HepG2 (cell line): ENCODE data around the gene KIF23. TPM values are rescaled to one million over a fixed set of nuclear protein-coding genes. Genes with fewer than 3 reads are reported as not detected.

ENCODE experiments used
- ADNP ChIP-seq: sonication (generic); formaldehyde crosslinking; IDR thresholded peaks from 2 replicates; pipeline ENCODE4 v1.4.0; 2020; ENCODE audit warnings: missing genetic modification reagents
- ATM ChIP-seq: fragments of 450-650 bp; IDR thresholded peaks from 2 replicates; pipeline ENCODE4 v1.7.1; 2017; ENCODE audit warnings: mild to moderate bottlenecking, borderline replicate concordance
- HOXA5 ChIP-seq: sonication (generic); formaldehyde crosslinking; IDR thresholded peaks from 2 replicates; pipeline ENCODE4 v1.4.0; 2020; ENCODE audit warnings: missing genetic modification reagents
- KDM2A ChIP-seq: sonication (generic); formaldehyde crosslinking; IDR thresholded peaks from 2 replicates; pipeline ENCODE4 v1.4.0; 2020; ENCODE audit warnings: low read depth, missing genetic modification reagents, borderline replicate concordance
- NFIC ChIP-seq: IDR thresholded peaks from 2 replicates; pipeline ENCODE4 v1.6.1; 2012; ENCODE audit warnings: mild to moderate bottlenecking, low read length, inconsistent platforms
- SP1 ChIP-seq, 2 experiments: fragments of 450-650 bp in 1 of 2; sonication (generic) in 1 of 2; formaldehyde crosslinking in 1 of 2; IDR thresholded peaks; 2 replicates each; pipeline versions ENCODE4 v1.4.0 to v1.6.1; 2016 to 2020; ENCODE audit warnings: missing genetic modification reagents in 1 of 2
- TBX3 ChIP-seq: fragments of 450-650 bp; IDR thresholded peaks from 2 replicates; pipeline ENCODE4 v1.6.1; 2017; ENCODE audit warnings: antibody characterized with exemption, mild to moderate bottlenecking, inconsistent platforms, borderline replicate concordance
- TMF1 ChIP-seq: sonication (generic); formaldehyde crosslinking; IDR thresholded peaks from 2 replicates; pipeline ENCODE4 v1.8.1; 2022; ENCODE audit warnings: low read depth, missing genetic modification reagents
- ZSCAN9 ChIP-seq: IDR thresholded peaks from 2 replicates; pipeline ENCODE4 v1.6.1; 2016; ENCODE audit warnings: borderline replicate concordance
- polyA plus RNA-seq, 8 experiments: library from polyadenylated mRNA; depleted of rRNA in 3 of 8; stranded (reverse) in 7 of 8; unstranded in 1 of 8; fragments of >200 nt; fragmentation: Illumina TruSeq in 4 of 8; extraction: Trizol in 4 of 8; gene quantifications; 2 replicates each; pipeline versions ENCODE4 v1.2.1 to v1.2.3, GENCODE V29; 2011 to 2016; ENCODE audit warnings: low read depth in 4 of 8, missing spikeins in 1 of 8, mixed read lengths in 1 of 8; ENCODE audit not compliant: insufficient read depth in 1 of 8
- total RNA-seq, 5 experiments: library from RNA; depleted of rRNA; stranded (reverse); fragments of >200 nt; fragmentation: Illumina TruSeq; extraction: Trizol; gene quantifications; 2 replicates each; pipeline ENCODE4 v1.2.3, GENCODE V29; 2016; ENCODE audit warnings: low read depth in 1 of 5
- TF ChIP-seq, protein P1 (sequence below): sonication (generic); formaldehyde crosslinking; IDR thresholded peaks from 2 replicates; pipeline ENCODE4 v1.5.0; 2020; ENCODE audit warnings: mild to moderate bottlenecking, missing genetic modification reagents, borderline replicate concordance
- TF ChIP-seq, protein P2 (sequence below): sonication (generic); formaldehyde crosslinking; IDR thresholded peaks from 2 replicates; pipeline ENCODE4 v1.4.0; 2020; ENCODE audit warnings: mild to moderate bottlenecking, missing genetic modification reagents, borderline replicate concordance
- TF ChIP-seq, protein P3 (sequence below): IDR thresholded peaks from 2 replicates; pipeline ENCODE4 v1.6.1; 2016; ENCODE audit warnings: low read depth, borderline replicate concordance
- TF ChIP-seq, protein P4 (sequence below): sonication (generic); formaldehyde crosslinking; IDR thresholded peaks from 2 replicates; pipeline ENCODE4 v1.4.0; 2020; ENCODE audit warnings: mild to moderate bottlenecking, low read depth, missing genetic modification reagents
- TF ChIP-seq, protein P5 (sequence below): sonication (generic); formaldehyde crosslinking; IDR thresholded peaks from 2 replicates; pipeline ENCODE4 v1.5.1; 2020; ENCODE audit warnings: mild to moderate bottlenecking, moderate library complexity, missing genetic modification reagents

KIF23 gene
- total and polyA plus RNA-seq, 2 of the 13 experiments (the other 11 are each of a cell fraction or from before 2014, with no cell fraction given), result 11.3 to 38.1 TPM

DNA sequence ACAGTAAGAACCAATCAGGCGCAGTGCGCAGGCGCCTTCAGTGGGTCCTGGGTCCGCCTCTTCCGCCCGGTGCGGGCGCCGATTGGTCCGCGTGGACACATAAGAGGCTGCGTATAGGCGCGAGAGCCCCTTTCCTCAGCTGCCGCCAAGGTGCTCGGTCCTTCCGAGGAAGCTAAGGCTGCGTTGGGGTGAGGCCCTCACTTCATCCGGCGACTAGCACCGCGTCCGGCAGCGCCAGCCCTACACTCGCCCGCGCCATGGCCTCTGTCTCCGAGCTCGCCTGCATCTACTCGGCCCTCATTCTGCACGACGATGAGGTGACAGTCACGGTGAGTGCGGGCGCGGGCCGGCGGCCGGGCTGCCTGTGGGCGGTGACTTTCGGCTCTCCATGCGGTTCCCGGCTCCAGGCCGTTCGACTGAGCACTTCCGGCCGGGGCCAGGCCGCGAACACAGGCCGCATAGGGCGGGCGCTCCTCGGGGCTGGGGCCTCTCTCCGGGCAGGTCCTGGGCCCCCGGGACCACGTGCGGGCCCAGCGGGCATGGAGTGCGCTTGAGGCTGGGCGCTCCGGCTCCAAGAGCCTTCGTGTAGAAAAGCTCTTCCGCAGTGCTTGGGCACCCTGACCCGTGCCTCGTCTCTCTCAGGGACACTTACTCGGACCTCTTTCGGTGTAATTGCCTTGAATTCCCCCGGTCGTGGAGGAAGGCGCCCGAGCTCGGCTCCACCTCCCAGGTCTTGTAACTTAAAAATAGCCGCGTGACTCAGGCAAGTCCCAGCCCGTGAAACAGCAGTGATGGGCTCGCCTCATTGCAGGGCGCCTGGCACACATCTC, 38.8 kb downstream of the KIF23 start, which contains the start of gene RPLP1 (continued):
- TF ChIP-seq, protein P1, sequence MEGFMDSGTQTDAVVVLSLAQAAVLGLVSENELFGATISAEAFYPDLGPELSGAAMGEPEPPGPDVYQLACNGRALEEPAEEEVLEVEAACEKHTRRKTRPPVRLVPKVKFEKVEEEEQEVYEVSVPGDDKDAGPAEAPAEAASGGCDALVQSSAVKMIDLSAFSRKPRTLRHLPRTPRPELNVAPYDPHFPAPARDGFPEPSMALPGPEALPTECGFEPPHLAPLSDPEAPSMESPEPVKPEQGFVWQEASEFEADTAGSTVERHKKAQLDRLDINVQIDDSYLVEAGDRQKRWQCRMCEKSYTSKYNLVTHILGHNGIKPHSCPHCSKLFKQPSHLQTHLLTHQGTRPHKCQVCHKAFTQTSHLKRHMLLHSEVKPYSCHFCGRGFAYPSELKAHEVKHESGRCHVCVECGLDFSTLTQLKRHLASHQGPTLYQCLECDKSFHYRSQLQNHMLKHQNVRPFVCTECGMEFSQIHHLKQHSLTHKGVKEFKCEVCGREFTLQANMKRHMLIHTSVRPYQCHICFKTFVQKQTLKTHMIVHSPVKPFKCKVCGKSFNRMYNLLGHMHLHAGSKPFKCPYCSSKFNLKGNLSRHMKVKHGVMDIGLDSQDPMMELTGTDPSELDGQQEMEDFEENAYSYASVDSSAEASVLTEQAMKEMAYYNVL (CRISPR knock-in tag), result no peak
- peak; percentile 16; the same call in 1 of the 2 replicates for TF ChIP-seq TBX3
- TF ChIP-seq, protein P2, sequence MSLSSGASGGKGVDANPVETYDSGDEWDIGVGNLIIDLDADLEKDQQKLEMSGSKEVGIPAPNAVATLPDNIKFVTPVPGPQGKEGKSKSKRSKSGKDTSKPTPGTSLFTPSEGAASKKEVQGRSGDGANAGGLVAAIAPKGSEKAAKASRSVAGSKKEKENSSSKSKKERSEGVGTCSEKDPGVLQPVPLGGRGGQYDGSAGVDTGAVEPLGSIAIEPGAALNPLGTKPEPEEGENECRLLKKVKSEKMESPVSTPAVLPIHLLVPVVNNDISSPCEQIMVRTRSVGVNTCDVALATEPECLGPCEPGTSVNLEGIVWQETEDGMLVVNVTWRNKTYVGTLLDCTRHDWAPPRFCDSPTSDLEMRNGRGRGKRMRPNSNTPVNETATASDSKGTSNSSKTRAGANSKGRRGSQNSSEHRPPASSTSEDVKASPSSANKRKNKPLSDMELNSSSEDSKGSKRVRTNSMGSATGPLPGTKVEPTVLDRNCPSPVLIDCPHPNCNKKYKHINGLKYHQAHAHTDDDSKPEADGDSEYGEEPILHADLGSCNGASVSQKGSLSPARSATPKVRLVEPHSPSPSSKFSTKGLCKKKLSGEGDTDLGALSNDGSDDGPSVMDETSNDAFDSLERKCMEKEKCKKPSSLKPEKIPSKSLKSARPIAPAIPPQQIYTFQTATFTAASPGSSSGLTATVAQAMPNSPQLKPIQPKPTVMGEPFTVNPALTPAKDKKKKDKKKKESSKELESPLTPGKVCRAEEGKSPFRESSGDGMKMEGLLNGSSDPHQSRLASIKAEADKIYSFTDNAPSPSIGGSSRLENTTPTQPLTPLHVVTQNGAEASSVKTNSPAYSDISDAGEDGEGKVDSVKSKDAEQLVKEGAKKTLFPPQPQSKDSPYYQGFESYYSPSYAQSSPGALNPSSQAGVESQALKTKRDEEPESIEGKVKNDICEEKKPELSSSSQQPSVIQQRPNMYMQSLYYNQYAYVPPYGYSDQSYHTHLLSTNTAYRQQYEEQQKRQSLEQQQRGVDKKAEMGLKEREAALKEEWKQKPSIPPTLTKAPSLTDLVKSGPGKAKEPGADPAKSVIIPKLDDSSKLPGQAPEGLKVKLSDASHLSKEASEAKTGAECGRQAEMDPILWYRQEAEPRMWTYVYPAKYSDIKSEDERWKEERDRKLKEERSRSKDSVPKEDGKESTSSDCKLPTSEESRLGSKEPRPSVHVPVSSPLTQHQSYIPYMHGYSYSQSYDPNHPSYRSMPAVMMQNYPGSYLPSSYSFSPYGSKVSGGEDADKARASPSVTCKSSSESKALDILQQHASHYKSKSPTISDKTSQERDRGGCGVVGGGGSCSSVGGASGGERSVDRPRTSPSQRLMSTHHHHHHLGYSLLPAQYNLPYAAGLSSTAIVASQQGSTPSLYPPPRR (CRISPR knock-in tag), result peak; percentile 64; the same call in 1 of the 2 replicates
- no peak for TF ChIP-seq SP1 (IDR thresholded peaks at IDR 0.05)
- TF ChIP-seq SP1 (CRISPR knock-in tag; IDR thresholded peaks at IDR 0.05), result peak; percentile 40; the same call in 1 of the 2 replicates
- peak; percentile 75; the same call in 1 of the 2 replicates for TF ChIP-seq HOXA5 (CRISPR knock-in tag)
- TF ChIP-seq KDM2A, result peak; percentile 87
- TF ChIP-seq NFIC, result no peak
- 0 out of 2 replicates have a peak, but pooled peaks have one; percentile 14 for TF ChIP-seq ZSCAN9 (CRISPR knock-in tag)
- TF ChIP-seq ATM, result no peak
- TF ChIP-seq, protein P3, sequence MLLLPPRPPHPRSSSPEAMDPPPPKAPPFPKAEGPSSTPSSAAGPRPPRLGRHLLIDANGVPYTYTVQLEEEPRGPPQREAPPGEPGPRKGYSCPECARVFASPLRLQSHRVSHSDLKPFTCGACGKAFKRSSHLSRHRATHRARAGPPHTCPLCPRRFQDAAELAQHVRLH (CRISPR knock-in tag), result peak; percentile 78
- peak; percentile 84; the same call in 1 of the 2 replicates for TF ChIP-seq TMF1 (CRISPR knock-in tag)
- no peak for TF ChIP-seq ADNP (CRISPR knock-in tag)
- TF ChIP-seq, protein P4, sequence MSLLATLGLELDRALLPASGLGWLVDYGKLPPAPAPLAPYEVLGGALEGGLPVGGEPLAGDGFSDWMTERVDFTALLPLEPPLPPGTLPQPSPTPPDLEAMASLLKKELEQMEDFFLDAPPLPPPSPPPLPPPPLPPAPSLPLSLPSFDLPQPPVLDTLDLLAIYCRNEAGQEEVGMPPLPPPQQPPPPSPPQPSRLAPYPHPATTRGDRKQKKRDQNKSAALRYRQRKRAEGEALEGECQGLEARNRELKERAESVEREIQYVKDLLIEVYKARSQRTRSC (CRISPR knock-in tag), result no peak
- TF ChIP-seq, protein P5, sequence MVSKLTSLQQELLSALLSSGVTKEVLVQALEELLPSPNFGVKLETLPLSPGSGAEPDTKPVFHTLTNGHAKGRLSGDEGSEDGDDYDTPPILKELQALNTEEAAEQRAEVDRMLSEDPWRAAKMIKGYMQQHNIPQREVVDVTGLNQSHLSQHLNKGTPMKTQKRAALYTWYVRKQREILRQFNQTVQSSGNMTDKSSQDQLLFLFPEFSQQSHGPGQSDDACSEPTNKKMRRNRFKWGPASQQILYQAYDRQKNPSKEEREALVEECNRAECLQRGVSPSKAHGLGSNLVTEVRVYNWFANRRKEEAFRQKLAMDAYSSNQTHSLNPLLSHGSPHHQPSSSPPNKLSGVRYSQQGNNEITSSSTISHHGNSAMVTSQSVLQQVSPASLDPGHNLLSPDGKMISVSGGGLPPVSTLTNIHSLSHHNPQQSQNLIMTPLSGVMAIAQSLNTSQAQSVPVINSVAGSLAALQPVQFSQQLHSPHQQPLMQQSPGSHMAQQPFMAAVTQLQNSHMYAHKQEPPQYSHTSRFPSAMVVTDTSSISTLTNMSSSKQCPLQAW (CRISPR knock-in tag), result peak; percentile 76
